Measurements from ENCODE around the gene EIF2B2.

Gene EIF2B2

GRCh38 chr14:75002392-75003249 lies at the start of gene EIF2B2:
EIF2B2 (plus strand) TSS chr14:75002921; CDS start chr14:75002991, 70 bp downstream.
- peak; percentile 93 for DNase-seq

- no peak for DNase-seq
Observed at GRCh38 chr14:74953686-74954085, 49.0 kb upstream of the EIF2B2 start.

DNA sequence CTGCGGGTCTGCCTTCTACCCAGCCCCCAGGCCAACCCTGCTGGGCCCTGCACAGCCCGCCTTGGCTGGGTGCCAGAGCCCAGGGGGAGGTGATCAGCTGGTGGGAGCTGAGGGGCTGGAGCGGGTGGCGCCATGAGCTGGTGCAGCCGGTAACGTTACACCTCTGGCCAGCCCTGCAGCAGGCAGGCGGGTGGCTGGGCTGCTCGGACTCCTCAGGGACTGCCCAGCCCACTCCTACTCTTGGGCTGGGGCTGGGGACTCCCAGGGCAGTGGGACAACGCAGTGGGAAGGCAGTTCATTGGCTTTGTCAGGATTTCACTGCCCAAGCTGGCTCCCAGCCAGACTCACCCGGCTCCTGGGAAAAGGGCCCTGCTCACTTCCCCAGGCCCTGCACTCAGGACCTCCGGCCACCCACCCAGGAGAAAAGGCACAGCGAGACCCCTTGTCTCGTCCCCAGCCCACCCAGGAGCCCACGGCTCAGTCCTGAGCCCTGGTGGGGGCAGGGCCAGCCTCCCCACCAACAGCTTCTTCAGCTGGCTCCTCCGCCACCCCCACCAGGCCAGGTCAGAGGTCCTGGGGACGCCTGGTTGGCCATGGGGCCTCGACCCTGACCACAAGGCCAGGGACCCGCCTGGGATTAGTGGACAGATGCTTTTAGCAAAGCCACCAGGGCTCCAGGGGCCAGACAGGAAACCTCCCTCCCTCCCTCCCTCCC lies 48.3 kb upstream of the EIF2B2 start:
- DNase-seq = no peak

DNA sequence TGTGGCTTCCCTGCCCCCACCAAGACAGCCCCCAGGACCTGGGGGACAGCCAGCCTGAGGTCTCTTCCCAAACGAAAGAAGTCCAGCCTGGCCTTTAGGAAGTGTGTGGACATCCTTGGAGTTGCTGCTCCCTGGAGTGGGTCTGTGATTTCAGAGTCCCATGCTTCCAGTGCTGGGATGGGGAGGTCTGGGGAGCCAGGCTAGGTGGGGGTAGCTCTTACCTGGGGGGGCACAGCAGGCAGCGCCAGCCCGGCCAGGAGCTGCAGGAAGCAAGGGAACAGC lies 47.8 kb upstream of the EIF2B2 start:
- no peak for DNase-seq

GRCh38 chr14:74955229-74956026 lies 47.3 kb upstream of the EIF2B2 start, which contains the start of gene PGF:
PGF (minus strand) TSS chr14:74955597; CDS start chr14:74955242, 355 bp downstream.
- no peak for DNase-seq

DNA sequence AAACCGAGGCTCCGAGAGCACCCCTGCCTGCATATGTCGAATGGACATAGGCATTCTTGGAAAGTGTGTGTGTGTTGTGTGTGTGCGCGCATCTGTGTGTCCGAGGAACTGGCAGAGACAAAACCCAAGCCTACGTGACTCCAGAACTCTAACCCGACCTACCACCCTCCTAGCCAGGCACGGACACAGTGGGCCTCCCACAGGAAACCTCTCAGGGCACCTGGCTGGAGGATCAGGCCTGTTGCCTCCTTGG lies 46.8 kb upstream of the EIF2B2 start:
- no peak for DNase-seq

DNA sequence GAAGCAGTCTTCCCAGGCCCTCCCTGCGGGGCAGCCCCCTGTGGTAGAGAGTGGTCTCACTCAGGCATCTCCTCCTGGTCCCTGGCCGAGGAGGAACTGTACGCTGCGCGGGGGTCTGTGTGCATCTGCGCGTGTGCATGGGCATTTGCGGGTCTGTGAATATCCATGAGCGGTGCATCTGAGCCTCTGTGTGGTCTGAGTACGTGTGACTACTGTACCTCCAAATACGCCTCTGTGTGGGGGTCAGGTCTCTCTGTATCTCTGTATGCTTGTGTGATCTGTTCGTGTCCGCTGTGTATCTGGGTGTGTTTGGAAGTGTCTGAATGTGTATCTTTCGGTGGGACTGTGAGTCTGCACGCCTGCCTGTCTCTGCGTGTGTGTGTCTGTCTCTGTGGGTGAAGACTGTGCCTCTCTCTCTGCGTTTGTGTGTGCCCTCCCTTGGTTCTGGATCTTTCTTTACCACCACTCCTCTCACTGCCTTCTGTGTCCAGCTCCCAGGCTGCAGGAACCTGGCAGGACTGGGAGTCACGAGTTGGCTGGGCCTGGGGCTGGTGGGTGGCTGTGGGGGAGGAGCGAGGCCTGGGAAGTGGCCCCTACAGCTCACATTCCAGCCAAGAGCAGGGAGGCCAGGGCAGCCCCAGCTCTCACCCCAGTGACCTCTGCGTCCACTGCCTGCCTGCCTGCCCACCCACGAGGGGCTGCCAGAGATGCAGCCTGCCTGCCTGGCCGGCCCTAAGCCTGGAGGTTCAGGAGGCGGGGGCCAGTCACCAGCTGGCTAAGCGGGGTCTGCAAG lies 46.2 kb upstream of the EIF2B2 start:
- no peak for DNase-seq

- DNase-seq = no peak
Observed at GRCh38 chr14:74959596-74960180, 43.0 kb upstream of the EIF2B2 start.

DNA sequence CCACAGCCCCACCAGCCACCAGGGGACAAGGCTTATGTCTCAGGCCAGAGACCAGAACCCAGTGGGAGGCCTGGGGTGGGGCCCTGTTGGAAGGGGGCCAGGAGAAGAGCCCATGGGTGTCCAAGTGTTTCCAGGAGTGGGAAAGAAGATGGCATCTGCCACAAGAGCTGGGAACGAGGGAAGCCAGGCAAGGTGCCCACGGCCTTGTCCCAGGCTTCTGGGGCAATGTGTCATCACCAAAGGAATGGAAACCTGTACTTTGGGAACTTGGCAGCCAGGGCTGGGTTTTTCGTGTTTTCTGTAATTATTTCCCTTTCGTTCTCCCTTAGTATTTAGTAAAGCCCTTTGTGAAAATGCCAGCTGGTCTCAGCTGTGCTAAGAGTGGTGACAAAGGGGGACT lies 42.0 kb upstream of the EIF2B2 start:
- no peak for DNase-seq

- DNase-seq = no peak
Observed at GRCh38 chr14:74961238-74961911, 41.3 kb upstream of the EIF2B2 start.

DNA sequence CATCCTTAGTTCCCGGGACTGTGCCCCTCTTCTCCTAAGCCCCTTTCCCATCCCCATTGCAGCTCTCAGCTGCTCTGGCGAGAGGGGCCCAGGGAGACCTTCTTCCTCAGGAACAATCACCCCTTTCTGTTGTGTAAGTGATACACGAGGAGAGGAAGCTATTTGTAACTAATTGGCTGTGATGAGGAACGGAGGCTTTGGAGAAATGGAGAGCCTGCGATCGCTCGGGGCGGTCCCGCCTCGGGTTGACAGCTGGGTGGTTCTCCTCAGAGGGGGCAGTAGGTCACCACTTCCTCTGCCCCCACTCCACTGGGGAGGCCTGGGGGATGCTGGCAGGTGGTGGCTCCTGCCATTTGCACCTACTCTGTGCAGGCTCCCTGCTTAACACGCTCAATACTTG lies 40.7 kb upstream of the EIF2B2 start:
- DNase-seq = no peak

DNA sequence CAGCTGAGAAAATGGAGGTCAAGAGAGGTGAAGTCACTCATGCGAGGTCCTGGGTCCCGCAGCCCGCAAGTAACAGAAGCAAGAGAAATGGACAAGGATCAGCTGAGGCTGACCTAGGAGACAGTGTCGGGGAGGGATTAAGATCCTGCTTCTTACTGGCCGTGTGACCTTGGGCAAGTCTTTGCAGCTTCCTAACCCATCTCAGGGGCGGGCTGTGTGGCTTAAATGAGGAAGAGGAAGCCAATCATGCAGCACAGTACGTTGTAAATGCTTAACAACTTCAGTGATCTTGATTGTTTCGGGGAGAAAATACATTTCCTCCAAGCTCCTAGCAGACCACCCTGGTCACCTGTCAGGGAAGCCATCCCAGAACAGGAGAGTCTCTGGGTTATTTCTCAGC lies 40.2 kb upstream of the EIF2B2 start:
- DNase-seq = peak; percentile 70 to 77

GRCh38 chr14:74963178-74963704 lies 39.5 kb upstream of the EIF2B2 start:
- no peak for DNase-seq

DNA sequence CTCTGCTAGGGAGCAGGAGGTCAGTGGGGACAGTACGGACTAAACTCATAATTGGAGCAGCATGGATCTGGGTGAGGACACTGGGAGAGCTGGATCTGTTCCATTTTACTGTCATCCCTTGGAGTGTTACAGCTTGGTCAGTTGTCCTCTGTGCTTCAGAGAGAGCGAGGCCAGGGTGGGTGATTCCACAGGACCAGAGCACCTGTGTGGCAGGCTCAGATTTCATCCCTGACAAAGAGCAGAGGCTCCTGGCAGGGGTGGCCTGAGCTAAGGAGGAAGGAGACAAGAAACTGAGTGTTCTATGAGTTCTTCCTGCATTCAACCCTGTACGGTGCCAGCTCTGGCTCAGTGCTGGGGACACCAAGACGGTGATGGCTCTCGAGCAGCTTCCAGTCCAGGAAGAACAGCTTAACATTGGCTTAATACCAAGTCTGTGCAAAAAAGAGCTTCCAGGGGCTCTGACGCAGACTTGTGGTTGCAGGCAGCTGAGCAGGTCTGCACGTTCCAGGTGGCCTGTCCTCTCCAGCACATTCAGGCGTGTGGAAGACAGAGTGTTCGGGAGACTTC lies 38.9 kb upstream of the EIF2B2 start:
- DNase-seq = no peak

GRCh38 chr14:74964787-74965485 lies 37.8 kb upstream of the EIF2B2 start:
- no peak for DNase-seq

GRCh38 chr14:74965486-74966153 lies 37.1 kb upstream of the EIF2B2 start:
- no peak for DNase-seq

GRCh38 chr14:74968811-74969210 lies 33.9 kb upstream of the EIF2B2 start:
- no peak for DNase-seq

GRCh38 chr14:74973003-74973653 lies 29.6 kb upstream of the EIF2B2 start:
- no peak for DNase-seq

DNA sequence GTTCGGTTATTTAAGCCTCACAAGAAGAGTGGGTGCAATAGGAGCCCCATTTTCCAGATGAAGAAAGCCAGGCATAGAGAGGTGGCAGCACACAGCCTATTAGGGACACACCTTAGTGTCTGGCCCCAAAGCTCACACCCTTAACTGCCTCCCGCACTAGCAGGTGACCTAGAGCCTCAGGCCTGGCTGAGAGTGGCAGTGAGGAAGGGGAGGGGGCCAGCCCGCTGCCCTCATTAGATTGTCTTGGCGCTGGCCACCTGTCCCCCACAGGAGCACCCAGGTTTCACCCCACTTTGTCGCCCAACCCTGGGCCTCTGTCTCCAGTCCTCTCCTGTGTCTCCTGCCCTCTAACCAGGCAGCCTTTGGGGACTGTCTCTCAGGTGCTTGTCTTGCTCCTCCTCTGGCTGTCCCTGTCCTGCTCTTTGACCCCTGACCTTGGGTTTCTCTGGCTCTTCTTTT lies 28.8 kb upstream of the EIF2B2 start:
- DNase-seq = no peak
